ENCODE results near the gene PPP1R12C.

DNA sequence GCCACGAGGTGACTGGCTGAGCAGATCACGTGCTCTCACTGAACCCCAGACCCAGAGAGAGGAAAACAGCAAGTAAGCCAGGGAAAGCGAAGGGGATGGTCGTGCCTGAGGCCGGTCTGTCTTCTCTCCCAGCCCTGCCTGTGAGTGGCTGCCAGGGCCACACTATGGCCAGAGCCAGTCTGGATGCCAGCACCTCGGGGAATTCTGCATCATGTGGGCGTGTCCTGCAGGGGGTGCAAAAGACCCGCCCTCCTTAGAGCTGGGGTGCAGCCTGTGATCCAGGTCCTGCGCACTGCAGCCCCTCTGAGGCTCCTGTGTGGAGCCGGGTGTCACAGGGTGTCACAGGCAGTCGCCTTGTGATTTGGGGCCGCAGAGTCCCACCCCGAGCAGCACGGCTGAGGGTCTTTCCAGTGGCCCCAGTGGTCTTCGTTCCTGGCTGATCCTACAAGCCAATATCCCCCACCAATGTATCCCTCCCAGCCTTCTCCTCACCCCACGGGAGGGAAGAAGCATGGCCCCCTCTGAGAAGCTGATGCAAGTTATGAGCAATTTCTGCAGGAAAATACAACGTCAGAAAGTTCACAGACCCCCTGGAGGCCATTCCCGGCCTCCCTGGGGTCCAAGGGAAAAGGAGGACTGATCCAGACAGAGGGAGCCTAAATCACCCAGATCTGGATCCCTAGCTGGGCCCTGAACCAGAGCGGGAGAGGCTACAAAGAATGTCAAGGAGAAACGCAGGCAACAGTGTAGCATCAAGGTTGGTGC, 7.7 kb downstream of the PPP1R12C start:
- no peak for TF ChIP-seq CTCF (IDR thresholded peaks at IDR 0.05)
- TF ChIP-seq POLR2A (IDR thresholded peaks at IDR 0.05), result no peak

Measured in testis (tissue), 2 donors.